GM19395 (cell line): ENCODE data around the gene COL8A1.
A peak's percentile ranks its signal among the peaks of the same experiment; 100 is the strongest.

ENCODE experiments used
- ATAC-seq: cut with Tn5 transposase; IDR thresholded peaks from one replicate; pipeline ENCODE4 v1.9.1; 2021; ENCODE audit warnings: mild to moderate bottlenecking, moderate library complexity; ENCODE audit not compliant: unreplicated experiment

Gene COL8A1

DNA sequence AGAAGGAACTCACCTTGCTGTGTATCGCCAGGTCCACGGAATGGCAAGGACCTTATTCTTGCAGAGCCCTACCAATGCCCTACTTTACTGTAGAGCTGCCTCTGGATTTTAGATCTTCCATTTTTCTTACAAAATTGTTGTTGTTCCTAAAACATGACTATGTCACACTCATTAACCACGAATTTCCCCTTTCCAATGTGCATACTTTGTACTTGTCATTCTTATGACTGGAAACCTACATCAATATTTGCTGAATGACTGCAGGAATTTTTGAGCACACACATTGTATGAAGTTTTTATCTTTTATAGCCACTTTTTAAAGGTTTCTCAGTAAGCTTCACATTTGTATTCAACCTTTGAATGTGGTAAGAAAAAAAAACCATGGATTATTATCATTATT lies 143.4 kb downstream of the COL8A1 start:
- no peak for ATAC-seq

GRCh38 chr3:99783011-99783573 lies 144.7 kb downstream of the COL8A1 start:
- no peak for ATAC-seq

DNA sequence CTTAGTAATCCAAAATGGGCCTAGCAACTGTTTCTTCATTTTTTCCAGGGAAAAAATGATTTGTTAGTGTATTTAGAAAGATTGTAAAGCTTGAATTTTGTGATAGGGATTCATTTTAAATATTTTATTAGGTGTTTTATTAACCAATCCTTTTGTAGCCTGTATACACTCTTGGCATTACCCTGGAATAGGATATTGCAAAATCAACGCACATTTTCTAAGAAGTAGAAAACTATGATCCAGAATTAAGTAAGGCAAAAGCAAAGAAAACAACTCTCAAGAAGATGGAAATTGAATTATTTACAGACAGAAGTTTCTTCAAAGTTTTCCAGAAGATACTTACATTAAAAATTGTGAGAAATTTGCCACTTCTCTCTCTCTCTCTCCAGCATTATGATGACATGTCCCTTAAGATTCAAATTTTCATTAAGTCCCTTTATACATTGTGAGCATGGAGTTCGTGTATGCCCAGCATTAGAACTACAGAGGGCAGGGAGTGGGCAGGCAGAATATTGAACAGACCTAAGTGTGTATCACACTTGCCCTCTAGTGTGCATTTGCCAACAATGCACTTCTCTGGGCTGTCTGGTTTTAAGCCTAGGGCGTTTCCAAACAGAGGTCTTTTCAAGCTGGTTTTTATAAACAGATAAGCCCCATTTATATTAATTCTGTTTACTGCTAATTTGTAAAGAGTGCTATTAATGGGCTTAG lies 150.8 kb downstream of the COL8A1 start:
- peak; percentile 90 for ATAC-seq

- no peak for ATAC-seq
Measured at GRCh38 chr3:99794485-99794884, 156.1 kb downstream of the COL8A1 start.

GRCh38 chr3:99795573-99795972 lies 157.2 kb downstream of the COL8A1 start:
- no peak for ATAC-seq

- no peak for ATAC-seq
Measured at GRCh38 chr3:99799422-99799821, 161.0 kb downstream of the COL8A1 start.

GRCh38 chr3:99803297-99803696 lies 164.9 kb downstream of the COL8A1 start:
- no peak for ATAC-seq

GRCh38 chr3:99805160-99805559 lies 166.8 kb downstream of the COL8A1 start:
- no peak for ATAC-seq

GRCh38 chr3:99808163-99808794 lies 169.9 kb downstream of the COL8A1 start:
- ATAC-seq: peak; percentile 72

DNA sequence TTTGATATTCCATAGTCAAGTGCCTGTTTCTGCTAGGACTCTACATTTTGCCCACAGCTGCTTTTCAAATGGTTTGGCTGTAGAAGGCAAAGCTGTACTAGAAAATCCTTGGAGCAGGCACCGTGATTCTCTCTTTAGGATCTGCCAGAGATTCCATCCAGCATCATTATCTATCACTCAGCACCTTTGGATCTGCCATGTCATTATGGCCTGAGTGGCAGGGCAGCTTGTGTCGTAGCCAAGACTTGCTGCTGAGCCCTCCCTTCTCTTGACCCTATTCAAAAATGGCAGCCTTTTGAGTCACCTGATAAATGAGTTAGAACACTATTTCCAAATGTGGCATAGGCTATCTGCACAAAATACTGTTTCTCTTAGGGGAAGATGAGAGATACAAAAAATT lies 171.2 kb downstream of the COL8A1 start:
- no peak for ATAC-seq

DNA sequence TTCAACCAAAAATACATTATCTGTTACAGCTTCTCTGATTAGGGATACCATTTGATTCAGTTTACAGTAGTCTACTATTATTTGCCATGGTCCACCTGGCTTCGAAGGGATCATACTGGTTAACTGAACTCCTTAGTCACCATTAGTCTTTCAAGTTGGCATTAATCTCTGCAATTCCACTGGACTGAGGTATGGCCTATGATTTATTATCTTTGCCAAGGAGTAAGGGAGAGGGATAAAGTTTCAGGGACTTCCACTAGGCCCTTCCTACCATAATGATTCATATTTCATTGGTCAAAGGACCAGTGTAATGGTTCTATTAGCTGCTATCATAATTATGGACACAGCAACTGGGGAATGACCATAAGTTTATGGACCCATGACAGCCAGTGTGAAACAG lies 172.0 kb downstream of the COL8A1 start:
- no peak for ATAC-seq

GRCh38 chr3:99817047-99817436 lies 178.6 kb downstream of the COL8A1 start:
- no peak for ATAC-seq

DNA sequence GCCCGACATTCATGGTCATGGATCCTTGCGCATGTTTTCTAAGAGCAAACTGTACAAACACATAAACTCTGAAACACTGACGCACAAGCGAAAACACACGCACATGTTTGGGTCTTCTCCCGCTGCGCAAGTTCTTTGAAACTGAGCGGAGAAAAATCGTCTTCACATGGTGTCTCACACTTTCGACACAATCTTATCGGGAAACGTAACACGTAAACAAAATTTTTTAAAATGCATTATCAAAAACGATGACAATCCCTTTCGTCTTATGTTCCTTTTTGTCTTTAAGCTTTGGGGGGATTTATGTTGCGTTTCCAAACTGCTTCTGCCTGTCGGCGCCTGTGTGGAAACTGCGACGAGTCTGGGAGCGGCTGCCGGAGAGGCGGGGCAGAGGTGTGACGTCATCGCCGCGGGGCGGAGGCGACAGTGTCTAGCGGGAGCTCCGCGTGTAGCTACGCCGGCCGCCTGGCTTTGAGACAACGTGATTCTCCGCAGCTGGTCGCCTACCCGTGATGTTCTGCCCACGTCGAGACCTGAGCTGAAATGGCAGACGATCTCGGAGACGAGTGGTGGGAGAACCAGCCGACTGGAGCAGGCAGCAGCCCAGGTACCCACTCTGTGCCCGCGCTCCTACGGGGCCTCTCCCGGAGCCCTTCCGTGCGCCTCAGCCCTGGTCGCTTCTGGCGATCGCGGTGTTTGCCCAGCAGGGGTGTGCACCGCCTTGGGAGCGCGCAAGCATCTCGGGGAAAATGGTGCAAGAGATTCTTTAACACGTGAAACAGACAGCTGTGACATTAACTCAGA lies 179.2 kb downstream of the COL8A1 start, which contains the start of gene CMSS1:
Gene CMSS1 (plus strand): TSS at position 426 of the 804 bp plus-strand sequence.
- peak; percentile 98 for ATAC-seq

GRCh38 chr3:99818818-99819217 lies 180.4 kb downstream of the COL8A1 start:
- no peak for ATAC-seq

- no peak for ATAC-seq
Measured at GRCh38 chr3:99823723-99824711, 185.6 kb downstream of the COL8A1 start.

- no peak for ATAC-seq
Measured at GRCh38 chr3:99825004-99825640, 186.7 kb downstream of the COL8A1 start.

DNA sequence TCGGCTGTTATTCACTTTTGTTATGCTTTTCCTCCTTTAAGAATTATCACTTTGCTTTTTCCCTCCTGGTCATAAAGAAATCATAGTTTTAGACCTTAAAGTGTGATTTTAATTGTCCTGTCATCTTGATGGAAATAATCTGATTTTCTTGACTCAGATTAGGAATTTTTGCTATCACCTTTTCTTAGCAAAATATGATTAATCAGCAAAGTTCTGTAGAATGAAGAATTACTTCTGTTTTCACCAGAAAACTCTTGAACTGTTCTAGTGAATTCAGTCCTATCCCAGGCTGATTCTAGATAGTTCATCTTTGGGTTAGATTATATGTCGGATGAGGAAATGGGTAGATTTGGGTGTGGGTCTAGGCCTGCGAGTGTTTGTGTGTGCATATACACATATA lies 191.4 kb downstream of the COL8A1 start:
- no peak for ATAC-seq

DNA sequence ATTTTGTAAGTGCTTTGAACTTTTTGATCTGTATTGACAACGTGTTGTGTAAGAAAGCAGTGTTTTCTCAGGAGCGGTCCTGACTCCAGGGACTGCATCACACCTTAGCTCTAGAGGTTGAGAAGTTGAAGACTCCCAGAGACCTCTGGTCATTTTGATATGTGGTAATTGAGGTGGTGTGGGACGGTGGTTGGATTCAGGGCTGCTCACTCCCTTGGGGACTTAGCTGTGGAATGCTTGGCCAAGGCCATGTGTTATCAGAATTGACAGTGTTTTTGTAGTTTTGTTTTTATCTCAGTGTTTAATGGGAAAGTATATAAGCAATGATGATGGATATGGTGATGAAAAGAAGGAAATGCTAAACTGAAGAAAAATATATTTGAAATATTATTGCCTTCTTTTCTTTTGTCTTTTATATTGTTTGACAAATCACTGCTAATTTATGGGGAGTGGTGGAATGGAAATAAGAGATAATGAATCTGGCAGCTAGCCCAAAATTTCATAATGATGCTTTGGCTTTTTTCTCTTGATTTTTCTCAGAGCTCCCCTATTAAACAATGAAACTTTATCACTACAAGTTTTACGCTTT lies 195.3 kb downstream of the COL8A1 start:
- ATAC-seq: no peak

DNA sequence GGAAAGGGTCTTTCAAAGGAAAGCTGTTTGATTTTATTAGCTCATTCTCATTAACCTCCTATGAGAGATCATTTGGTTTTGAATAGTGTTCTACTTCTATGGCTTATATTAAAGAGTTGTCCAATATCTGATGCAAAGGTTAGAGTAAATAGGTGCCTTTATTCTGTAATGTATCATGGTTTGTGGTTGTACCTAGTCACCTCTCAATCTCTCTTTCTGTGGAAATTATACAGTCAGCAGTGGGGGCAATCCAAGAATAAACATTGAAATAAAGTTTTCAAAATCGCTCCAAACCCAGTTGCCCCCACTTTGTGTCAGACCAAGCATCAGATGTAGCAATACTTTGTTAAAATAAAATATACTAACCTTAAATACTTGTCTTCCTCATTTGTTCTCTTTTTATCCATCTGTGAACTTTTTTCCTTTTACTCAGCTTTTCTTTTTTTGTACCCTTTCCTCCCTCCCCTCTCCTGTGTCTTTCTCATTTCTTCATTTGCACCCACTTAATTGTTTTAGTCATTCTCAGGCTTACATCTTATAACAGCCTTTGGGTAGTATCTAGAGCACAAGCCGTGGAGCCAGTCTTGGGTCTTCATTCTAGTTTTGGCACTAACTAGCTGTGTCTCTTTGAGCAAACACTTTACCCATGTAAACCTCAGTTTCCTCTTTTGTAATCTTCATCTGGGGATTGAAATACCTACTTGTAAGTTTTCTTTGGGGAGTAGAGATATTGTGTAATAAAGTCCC lies 196.0 kb downstream of the COL8A1 start:
- no peak for ATAC-seq
